Kidney glomerular epithelial cell (primary cell): ENCODE data around the gene NFATC2.
"Not testable (repeated sequence)": the region's sequence is repeated elsewhere in the genome, so short reads cannot be mapped to it uniquely, and the experiment has no call there.

Experiments
- DNase-seq: peaks from one replicate; lab custom pipeline; 2025; lab: John Stamatoyannopoulos, UW

NFATC2 gene

GRCh38 chr20:51567622-51568021 is 25.1 kb upstream of the NFATC2 start:
- no peak for DNase-seq

GRCh38 chr20:51566594-51566993 is 24.1 kb upstream of the NFATC2 start:
- DNase-seq = no peak

- DNase-seq = no peak
These were observed 23.0 kb upstream of the NFATC2 start for GRCh38 chr20:51565298-51566144.

- peak; percentile 45 for DNase-seq
These were observed 21.2 kb upstream of the NFATC2 start for GRCh38 chr20:51563486-51564332.

- no peak for DNase-seq
These were observed 20.6 kb upstream of the NFATC2 start for GRCh38 chr20:51563174-51563485.

GRCh38 chr20:51562332-51563173 is 20.0 kb upstream of the NFATC2 start:
- peak; percentile 67 for DNase-seq

- DNase-seq = no peak
These were observed 19.5 kb upstream of the NFATC2 start for GRCh38 chr20:51562027-51562331.

GRCh38 chr20:51560550-51561307 is 18.2 kb upstream of the NFATC2 start:
- DNase-seq = no peak

GRCh38 chr20:51560042-51560441 is 17.5 kb upstream of the NFATC2 start:
- DNase-seq = no peak

- no peak for DNase-seq
These were observed 12.1 kb upstream of the NFATC2 start for GRCh38 chr20:51554538-51555165.

GRCh38 chr20:51553897-51554486 is 11.5 kb upstream of the NFATC2 start:
- no peak for DNase-seq

GRCh38 chr20:51551186-51551585 is 8.7 kb upstream of the NFATC2 start:
- DNase-seq = no peak

- DNase-seq = no peak
These were observed 7.0 kb upstream of the NFATC2 start for GRCh38 chr20:51549474-51549873.

- no peak for DNase-seq
These were observed 5.4 kb upstream of the NFATC2 start for GRCh38 chr20:51547951-51548350.

GRCh38 chr20:51545515-51545914 is 3.0 kb upstream of the NFATC2 start:
- no peak for DNase-seq

- no peak for DNase-seq
These were observed 886 bp upstream of the NFATC2 start for GRCh38 chr20:51543422-51543788.

- DNase-seq = no peak
These were observed 417 bp downstream of the NFATC2 start for GRCh38 chr20:51542033-51542570.

- no peak for DNase-seq
These were observed 1.1 kb downstream of the NFATC2 start for GRCh38 chr20:51541189-51542032.

GRCh38 chr20:51540580-51540979 is 1.9 kb downstream of the NFATC2 start:
- no peak for DNase-seq

GRCh38 chr20:51540074-51540473 is 2.4 kb downstream of the NFATC2 start:
- not testable (repeated sequence) for DNase-seq
